ENCODE results near the gene TTBK1.

DNA sequence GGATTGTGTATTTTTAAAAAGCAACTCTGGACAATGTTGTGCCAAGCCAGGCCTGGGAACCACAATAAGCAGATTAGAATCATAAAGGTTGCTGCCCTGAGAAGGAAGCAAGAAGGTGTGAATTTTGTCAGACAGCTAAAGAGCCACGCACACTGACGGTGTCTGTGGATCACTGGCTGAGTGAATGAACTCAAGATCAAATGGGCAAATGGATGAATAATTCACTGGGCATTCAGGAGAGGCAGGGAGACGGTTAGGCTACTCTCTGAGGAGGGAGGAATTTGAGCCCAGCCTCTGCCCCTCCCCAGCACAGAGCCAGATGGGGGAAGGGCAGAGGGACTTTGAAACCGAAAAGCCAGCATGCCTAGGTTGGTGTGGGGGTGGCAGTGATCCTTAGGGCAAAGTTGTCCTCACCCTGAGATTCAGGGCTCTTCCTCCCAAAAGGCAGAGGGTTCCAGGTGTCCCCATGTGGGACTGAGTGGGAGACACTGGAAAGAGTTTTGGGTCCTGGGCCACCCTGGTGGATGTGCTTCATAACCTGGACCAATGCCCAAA lies 35.3 kb downstream of the TTBK1 start:
- TF ChIP-seq POLR2A (IDR thresholded peaks at IDR 0.05; ENCODE audit: low read length) = no peak
- TF ChIP-seq GATA1 (IDR thresholded peaks at IDR 0.05; ENCODE audit: low read depth, low read length) = no peak
